GM23248 (cell line): ENCODE measurements around the gene CCDC102A.

Experiments
- EZH2 ChIP-seq: fragments of 200-600 bp; sonication (generic); IDR thresholded peaks from 2 replicates; pipeline ENCODE4 v1.6.1; 2018; ENCODE audit warnings: antibody characterized with exemption, mild to moderate bottlenecking; ENCODE audit not compliant: insufficient read depth, poor library complexity, severe bottlenecking
- EZH2phosphoT487 ChIP-seq: fragments of 200-600 bp; sonication (generic); IDR thresholded peaks from 2 replicates; pipeline ENCODE4 v1.6.1; 2018; ENCODE audit warnings: antibody characterized with exemption, moderate library complexity, mild to moderate bottlenecking, low read depth; ENCODE audit not compliant: insufficient read depth

DNA sequence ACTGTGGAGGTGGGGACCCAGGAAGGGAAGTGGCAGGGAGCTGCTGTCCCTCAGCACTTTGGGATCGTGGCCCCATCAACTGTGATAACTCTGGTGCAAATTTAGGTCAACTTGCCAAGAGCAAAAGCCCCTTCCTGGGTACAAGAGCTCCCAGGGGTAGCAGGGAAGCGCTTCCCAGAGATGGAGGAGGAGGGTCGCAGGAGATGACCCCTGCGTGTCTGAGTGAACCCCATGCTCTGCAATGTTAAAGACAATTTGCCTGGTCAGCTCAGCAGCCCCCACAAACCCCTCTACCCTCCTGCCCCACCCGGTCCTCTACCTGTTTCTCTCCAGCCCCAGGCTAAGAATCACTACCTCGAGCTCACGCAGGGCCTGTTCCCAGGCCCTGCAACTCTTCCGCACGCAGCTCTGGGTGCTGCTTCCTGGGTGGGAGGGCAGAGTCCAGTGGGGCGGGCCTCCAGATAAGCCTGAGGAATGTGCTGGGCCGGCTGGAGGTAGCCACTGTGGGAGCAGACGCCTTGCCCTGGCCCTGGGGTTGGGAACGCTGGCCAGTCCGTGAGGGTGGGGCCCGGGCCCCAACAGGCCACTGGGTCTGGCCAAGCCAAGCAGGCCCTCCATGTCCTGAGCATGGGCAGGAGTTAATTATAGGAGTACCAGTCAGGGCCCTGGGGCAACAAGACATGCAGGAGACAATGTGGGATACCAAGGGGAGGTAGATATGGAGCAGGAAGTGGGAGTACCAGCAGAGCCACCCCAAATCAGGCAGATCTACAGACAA is 56.2 kb downstream of the CCDC102A start:
- no peak for TF ChIP-seq EZH2
- TF ChIP-seq EZH2phosphoT487 = no peak
